Measurements from ENCODE around the gene FIGNL2.

FIGNL2 gene

DNA sequence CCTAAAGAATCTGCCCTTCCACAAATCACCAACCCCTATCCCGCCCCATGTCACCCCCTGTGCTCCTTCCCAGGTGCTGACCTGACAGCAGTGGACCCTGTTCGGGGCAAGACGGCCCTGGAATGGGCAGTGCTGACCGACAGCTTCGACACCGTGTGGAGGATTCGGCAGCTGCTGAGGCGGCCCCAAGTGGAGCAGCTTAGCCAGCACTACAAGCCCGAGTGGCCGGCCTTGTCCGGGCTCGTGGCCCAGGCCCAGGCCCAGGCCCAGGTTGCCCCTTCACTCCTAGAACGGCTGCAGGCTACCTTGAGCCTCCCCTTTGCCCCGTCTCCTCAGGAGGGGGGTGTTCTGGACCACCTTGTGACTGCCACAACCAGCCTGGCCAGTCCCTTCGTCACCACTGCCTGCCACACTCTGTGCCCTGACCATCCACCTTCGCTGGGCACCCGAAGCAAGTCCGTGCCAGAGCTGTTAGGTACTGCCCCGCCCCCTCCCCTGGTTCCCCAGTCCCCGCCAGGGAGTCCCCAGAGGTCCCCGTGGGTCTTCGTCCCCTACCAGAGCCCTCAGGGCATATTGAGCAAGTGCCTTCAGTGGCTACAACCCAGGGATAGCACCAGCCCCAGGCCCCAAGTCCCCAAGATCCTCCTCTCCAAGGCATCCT, 42.1 kb upstream of the FIGNL2 start:
- TF ChIP-seq, protein P1, sequence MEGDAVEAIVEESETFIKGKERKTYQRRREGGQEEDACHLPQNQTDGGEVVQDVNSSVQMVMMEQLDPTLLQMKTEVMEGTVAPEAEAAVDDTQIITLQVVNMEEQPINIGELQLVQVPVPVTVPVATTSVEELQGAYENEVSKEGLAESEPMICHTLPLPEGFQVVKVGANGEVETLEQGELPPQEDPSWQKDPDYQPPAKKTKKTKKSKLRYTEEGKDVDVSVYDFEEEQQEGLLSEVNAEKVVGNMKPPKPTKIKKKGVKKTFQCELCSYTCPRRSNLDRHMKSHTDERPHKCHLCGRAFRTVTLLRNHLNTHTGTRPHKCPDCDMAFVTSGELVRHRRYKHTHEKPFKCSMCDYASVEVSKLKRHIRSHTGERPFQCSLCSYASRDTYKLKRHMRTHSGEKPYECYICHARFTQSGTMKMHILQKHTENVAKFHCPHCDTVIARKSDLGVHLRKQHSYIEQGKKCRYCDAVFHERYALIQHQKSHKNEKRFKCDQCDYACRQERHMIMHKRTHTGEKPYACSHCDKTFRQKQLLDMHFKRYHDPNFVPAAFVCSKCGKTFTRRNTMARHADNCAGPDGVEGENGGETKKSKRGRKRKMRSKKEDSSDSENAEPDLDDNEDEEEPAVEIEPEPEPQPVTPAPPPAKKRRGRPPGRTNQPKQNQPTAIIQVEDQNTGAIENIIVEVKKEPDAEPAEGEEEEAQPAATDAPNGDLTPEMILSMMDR (IDR thresholded peaks at IDR 0.05; ENCODE audit: low read depth, low read length, missing control alignments): no peak
- no peak for DNase-seq (ENCODE audit: low read depth)
- H3K4me3 ChIP-seq (ENCODE audit: low read depth, low read length): no peak overlapping the region
- in situ Hi-C loops (cut with HindIII; ENCODE audit: low sequenced_read_pairs): no loop called here

- no peak overlapping the region for H3K4me3 ChIP-seq (ENCODE audit: low read depth, low read length)
- in situ Hi-C loops (cut with HindIII; ENCODE audit: low sequenced_read_pairs): no loop called here
- TF ChIP-seq, protein P1 (IDR thresholded peaks at IDR 0.05; ENCODE audit: low read depth, low read length, missing control alignments): no peak
These were observed 41.6 kb upstream of the FIGNL2 start for GRCh38 chr12:51890133-51890464.

DNA sequence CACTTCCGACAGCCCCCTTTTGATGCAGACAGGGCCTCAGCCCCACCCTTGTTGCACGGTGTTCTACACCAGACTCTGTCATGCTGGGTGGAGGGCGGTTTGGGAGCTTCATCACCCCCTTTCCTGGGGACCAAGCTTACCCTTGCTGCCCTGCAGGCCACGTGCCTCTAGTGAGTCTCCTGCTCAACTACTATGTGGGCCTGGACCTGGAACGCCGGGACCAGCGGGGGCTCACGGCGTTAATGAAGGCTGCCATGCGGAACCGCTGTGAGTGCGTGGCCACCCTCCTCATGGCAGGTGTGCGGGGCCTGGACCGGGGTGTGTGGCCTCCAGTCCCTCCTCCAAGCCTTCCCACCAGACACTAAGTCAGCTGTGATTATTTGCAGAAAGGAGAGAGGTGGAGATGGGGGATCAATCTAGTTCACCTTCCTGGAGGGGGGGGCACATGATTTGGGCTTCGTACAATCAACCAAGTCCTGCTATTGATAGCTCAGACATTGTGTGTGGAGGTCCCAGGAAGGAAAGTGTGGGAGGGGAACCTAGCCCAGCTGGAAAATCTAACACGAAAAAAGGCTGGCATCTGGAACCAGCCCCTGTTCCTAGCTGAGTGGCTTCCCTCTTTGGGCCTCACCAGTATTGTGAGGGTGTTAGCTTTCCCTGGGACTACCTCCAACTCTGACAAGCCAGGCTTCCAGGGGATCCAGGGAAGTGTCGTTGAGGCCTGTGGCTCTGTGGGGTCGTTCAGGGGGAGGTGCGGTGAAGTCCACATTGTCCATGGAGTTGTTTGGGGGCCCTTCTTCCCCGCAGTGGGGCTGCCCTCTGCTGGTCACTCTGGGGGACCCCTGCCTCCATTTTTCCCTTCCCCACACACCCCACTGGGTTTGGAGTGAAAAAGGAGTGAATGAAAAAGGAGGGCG, 41.0 kb upstream of the FIGNL2 start:
- no peak overlapping the region for H3K4me3 ChIP-seq (ENCODE audit: low read depth, low read length)
- TF ChIP-seq, protein P1 (IDR thresholded peaks at IDR 0.05; ENCODE audit: low read depth, low read length, missing control alignments): peak; percentile 28
- in situ Hi-C loops (cut with HindIII; ENCODE audit: low sequenced_read_pairs): loop anchor here (5.0 kb wide), 2 partner anchors 47 to 78 kb away; no protein-coding TSS in a partner anchor
- DNase-seq (ENCODE audit: low read depth): no peak

More at GRCh38 chr12:51890133-51890464, 41.6 kb upstream of the FIGNL2 start:
- DNase-seq (ENCODE audit: low read depth): no peak

DNA sequence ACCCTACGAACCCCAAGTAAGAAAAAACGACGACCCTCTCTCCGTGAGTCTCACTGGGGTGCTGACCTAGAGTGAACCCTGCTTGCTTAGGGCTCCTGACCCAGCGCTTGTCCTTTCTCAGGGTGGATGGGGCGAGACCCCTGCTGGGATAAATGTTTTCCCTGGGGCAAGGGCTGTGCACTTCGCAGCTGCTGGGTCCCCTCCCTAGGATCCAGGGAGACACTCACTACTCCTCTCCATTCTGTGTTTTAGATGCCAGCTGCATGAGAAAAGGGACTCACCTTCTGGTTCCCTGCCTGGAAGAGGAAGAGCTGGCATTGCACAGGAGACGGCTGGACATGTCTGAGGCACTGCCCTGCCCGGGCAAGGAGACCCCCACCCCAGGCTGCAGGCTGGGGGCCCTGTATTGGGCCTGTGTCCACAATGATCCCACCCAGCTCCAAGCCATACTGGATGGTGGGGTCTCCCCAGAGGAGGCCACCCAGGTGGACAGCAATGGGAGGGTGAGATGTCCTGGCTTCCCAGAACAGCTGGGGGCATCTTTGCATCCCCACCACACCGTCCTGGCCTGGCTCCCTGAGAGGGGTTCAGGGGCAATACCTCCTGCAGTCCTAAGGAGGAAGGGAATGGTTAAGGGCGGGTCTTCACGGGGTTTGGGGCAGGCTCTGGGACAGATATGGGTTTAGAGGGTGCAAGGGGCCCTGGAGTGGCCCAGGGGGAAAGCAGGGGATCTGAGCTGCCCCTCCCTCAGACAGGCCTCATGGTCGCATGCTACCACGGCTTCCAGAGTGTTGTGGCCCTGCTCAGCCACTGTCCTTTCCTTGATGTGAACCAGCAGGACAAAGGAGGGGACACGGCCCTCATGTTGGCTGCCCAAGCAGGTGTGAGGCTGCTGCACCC, 40.0 kb upstream of the FIGNL2 start:
- H3K4me3 ChIP-seq (ENCODE audit: low read depth, low read length): no peak overlapping the region
- TF ChIP-seq, protein P1 (IDR thresholded peaks at IDR 0.05; ENCODE audit: low read depth, low read length, missing control alignments): no peak
- in situ Hi-C loops (cut with HindIII; ENCODE audit: low sequenced_read_pairs): loop anchor here (5.0 kb wide), 2 partner anchors 46 to 79 kb away; no protein-coding TSS in a partner anchor
- DNase-seq (ENCODE audit: low read depth): no peak

DNA sequence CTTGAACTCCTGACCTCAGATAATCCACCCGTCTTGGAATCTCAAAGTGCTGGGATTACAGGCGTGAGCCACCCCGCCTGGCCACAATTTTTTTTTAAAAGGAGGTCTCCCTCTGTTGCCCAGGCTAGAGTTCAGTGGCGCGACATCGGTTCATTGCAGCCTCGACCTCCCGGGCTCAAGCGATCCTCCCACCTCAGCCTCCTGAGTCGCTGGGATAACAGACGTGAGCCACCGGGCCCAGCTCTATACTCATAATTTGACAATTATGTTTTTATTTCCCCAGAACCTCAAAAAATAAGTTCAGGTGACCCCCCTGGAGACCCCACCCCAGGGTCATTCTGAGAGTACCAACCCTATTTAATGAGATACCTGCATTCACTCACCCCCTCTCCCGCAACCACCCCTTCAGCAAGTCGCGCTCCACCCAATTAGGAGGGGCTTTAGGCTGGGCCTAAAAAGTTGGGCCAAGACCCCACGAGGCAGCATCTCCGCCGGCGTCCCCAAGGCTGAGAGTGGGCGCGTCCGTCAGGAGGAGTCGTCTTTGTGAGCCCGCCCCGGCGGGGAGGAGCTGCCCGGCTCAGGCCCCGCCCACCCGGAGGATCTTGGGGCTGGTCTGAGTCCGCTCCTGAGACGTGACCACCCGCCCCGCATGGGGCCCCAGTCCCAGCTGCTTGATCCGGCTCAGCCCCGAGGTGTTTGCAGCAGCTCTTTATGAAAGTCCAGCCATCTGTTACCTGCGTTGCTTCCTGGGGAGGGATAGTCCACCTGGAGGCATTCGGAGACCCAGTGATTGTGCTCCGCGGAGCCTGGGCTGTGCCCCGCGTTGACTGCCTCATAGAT, 39.2 kb upstream of the FIGNL2 start, which contains the start of gene ANKRD33:
Gene ANKRD33, plus strand, starts transcription at position 628 of the 840 bp plus-strand sequence. Its CDS starts 84 bp downstream, at position 712.
- in situ Hi-C loops (cut with HindIII; ENCODE audit: low sequenced_read_pairs): loop anchor here (5.0 kb wide), 2 partner anchors 45 to 80 kb away; no protein-coding TSS in a partner anchor
- DNase-seq (ENCODE audit: low read depth): no peak
- TF ChIP-seq, protein P1 (IDR thresholded peaks at IDR 0.05; ENCODE audit: low read depth, low read length, missing control alignments): no peak
- H3K4me3 ChIP-seq (ENCODE audit: low read depth, low read length): no peak within 1 kb of the TSS
